Aorta (tissue), 5 donors: Measurements from ENCODE around the gene TMEM179. TPM values are rescaled to one million over a fixed set of nuclear protein-coding genes. Genes with fewer than 3 reads are reported as not detected.
"Not testable (repeated sequence)": the region's sequence is repeated elsewhere in the genome, so short reads cannot be mapped to it uniquely, and the experiment has no call there.

Source experiments
- ATAC-seq: fragments of 200-7000 bp; cut with Tn5 transposase; one replicate; pipeline ENCODE4 v1.9.1; 2022; ENCODE audit warnings: moderate library complexity; ENCODE audit not compliant: low FRiP score
- DNase-seq, 2 donors: peaks; one replicate each; pipeline ENCODE4 v3.0.0-alpha.2; 2020
- H3K27ac ChIP-seq, 2 donors: one replicate each; pipeline ENCODE4 v1.5.1; 2013; ENCODE audit warnings: low read length in 2 of 2, mild to moderate bottlenecking in 2 of 2, moderate library complexity in 2 of 2, control low read depth in 1 of 2, inconsistent platforms in 1 of 2, low read depth in 1 of 2
- H3K27me3 ChIP-seq, 2 donors: one replicate each; pipeline ENCODE4 v1.6.1; 2013; ENCODE audit warnings: control low read depth in 1 of 2, low read length in 1 of 2, mild to moderate bottlenecking in 1 of 2, moderate library complexity in 1 of 2; ENCODE audit not compliant: insufficient read depth in 2 of 2, control insufficient read depth in 1 of 2
- H3K36me3 ChIP-seq, 2 donors: one replicate each; pipeline ENCODE4 v1.6.1; 2013; ENCODE audit warnings: control low read depth in 1 of 2, low read length in 1 of 2, mild to moderate bottlenecking in 1 of 2; ENCODE audit not compliant: insufficient read depth in 2 of 2, control insufficient read depth in 1 of 2
- H3K4me1 ChIP-seq, 2 donors: one replicate each; pipeline ENCODE4 v1.6.1; 2013; ENCODE audit warnings: low read length in 2 of 2, control low read depth in 1 of 2, mild to moderate bottlenecking in 1 of 2, moderate library complexity in 1 of 2; ENCODE audit not compliant: insufficient read depth in 2 of 2, control insufficient read depth in 1 of 2
- H3K4me3 ChIP-seq, 2 donors: one replicate each; pipeline ENCODE4 v1.5.1; 2013; ENCODE audit warnings: low read length in 2 of 2, control low read depth in 1 of 2, mild to moderate bottlenecking in 1 of 2
- H3K9me3 ChIP-seq: one replicate; pipeline ENCODE4 v1.6.1; 2013; ENCODE audit warnings: mild to moderate bottlenecking, low read length; ENCODE audit not compliant: control insufficient read depth
- WGBS, 2 donors: extraction: QIAGEN DNeasy Blood & Tissue Kit; methylation state at CpG; one replicate each; pipeline ENCODE4 v1.1.7; 2013; 5-methylcytosine and 5-hydroxymethylcytosine counted together
- intact Hi-C, 2 donors: fragments of 100-400 bp; cut with DNase I; formaldehyde crosslinking; loops; one replicate each; pipeline versions ENCODE4 v1.14.2 to v1.15.0; 2022
- long read RNA-seq, 2 donors: library from polyadenylated mRNA; unstranded; transcript quantifications; one replicate each; pipeline ENCODE4 v2.0.0, GENCODE V29; 2020 to 2021
- polyA plus RNA-seq, 2 donors: library from polyadenylated mRNA; stranded (reverse); fragments of 200-250 nt; gene quantifications; one replicate each; pipeline ENCODE4 v1.2.3, GENCODE V29; 2013
- total RNA-seq, 2 donors: library from RNA; stranded (reverse); fragmentation: NEBNext Ultra II Directional; extraction: Animal tissue kit (Norgen Biotek cat#: 25700); gene quantifications; one replicate each; pipeline ENCODE4 v1.2.1, GENCODE V29; 2021
- donor health status: healthy with polysubstance abuse.
- donor health status: Bipolar disorder and iron deficiency.
- donor health status: DM: no; HTN: no; CAD: no.
- donor health status: DM: no; HTN: no; CAD: no.
- donor health status: DM: yes; HTN: yes; CAD: no.

TMEM179 gene
- total RNA-seq = not detected
- polyA plus RNA-seq = not detected
- long read RNA-seq, donor 1, partial matches to known transcripts = 0 of 1 reads
- long read RNA-seq, donor 1, other reads (novel, unspliced or antisense) = 0 of 1 reads
- long read RNA-seq, donor 2 = 0 reads

DNA sequence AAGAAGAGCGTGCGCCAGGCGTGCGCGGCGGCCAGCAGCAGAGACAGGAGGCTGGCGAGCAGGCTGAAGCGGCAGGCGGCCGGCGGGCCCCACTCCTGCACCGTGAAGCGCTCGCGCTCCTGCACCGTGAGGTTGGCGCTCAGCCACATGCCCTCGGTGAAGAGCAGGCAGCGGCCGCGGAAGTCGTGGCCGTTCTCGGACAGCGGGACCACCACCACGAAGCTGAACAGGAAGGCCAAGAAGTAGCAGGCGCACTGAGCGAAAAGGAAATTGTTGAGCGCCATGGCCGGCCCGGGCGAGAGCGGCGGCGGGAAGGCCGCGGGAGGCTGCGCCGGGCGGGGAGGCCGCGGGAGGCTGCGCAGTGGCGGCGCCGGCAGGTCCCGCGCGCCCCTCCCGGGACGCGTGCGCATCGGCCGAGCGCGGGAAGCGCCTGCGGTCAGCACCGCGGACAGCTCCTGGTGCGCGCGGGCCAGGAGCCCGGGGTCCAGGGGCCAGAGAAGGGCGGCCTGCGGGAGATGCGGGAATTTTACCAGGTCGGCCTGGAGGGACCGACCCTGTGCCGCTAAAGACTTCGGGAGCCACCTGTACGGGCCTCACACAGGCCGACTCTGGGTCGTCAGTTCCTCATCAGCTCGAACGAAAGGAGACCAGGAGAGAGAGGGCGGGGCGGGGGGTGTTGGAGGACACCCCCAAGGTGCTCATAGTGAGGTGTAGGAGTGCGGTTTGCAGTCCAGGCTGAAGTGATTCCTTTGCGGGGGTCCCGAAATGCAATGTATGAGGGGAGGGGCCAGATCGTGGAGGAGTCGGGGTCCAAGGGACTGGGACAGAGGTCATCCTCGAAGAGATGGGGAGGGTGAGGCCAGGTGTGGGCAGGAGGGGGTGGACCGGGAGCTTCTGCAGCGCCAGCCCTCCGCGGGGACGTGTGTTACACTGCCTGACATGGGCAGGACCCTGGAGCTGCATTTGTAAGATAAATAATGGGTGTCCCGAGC, at the start of gene TMEM179:
Gene TMEM179 (minus strand): TSS at position 315 of the 992 bp plus-strand sequence. CDS start 31 bp downstream, at position 284.
- ATAC-seq = no peak
- no peaks in the 10 kb centered on the region for H3K27me3 ChIP-seq
- H3K9me3 ChIP-seq = no peaks in the 10 kb centered on the region
- no peaks in the 10 kb centered on the region for H3K36me3 ChIP-seq
- no peak within 1 kb of the TSS for H3K27ac ChIP-seq
- WGBS, 2 donors = 6 to 7% methylated on average over 62 to 91 of the region's 91 CpGs
- no peaks in the 10 kb centered on the region for H3K4me1 ChIP-seq
- H3K4me3 ChIP-seq = no peak within 1 kb of the TSS
- peak in 1 of 2 donors; percentile 76 for DNase-seq
- intact Hi-C loops = no loop called here

DNA sequence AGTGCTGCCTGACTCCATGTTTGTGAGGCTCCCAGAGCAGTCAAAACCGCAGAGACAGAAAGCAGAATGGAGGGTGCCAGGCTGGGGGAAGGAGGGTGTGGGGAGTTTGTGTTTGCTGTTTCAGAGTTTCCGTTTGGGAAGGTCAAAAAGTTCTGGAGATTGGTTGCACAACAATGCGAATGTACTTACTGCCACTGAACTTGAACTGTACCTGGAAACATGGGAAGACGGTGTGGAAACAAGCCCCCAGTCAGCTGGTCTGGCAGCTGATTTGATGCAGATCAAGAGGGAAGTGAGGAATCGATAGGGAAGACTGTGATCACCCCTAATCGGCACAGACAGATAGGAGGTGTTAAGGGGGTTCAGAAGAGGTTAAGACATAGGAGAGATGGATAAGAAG, 49.5 kb upstream of the TMEM179 start:
- Histone ChIP-seq H3K27ac (no peak overlapping the region), H3K4me3 (no peak overlapping the region), H3K4me1 (no peaks in the 10 kb centered on the region), H3K27me3 (no peaks in the 10 kb centered on the region), H3K36me3 (no peaks in the 10 kb centered on the region), H3K9me3 (no peaks in the 10 kb centered on the region)
- WGBS, 2 donors = 93% methylated on average over 6 of the region's 6 CpGs
- no peak for ATAC-seq
- peak in 1 of 2 donors; percentile 3 for DNase-seq
- intact Hi-C loops = no loop called here

GRCh38 chr14:104653130-104653920, 48.8 kb upstream of the TMEM179 start:
- H3K4me3 ChIP-seq, ATAC-seq, H3K27me3 ChIP-seq, H3K27ac ChIP-seq, intact Hi-C loops, H3K4me1 ChIP-seq, H3K9me3 ChIP-seq, H3K36me3 ChIP-seq: not testable (repeated sequence)
- WGBS, 2 donors = 95 to 98% methylated on average over 40 to 52 of the region's 52 CpGs
- peak in 1 of 2 donors; percentile 21 for DNase-seq

DNA sequence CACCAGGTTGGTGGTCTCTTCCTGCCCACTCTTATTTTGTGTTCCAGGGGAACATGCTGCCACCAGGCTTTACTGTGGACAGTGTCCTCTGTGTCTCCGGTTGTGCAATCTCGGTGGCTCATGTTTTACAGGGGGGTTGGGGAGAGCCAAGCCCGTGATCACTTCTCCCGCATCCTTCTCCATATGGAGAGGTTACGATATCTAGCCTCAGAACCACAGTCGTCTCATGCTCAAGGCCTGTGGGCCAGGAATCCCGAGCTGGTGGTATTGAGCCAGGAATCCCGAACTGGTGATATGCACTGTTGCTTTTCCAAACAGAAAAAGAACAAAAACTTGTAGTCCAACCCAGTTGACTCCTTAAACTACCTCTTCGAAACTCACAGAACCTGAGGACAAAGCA, 47.8 kb upstream of the TMEM179 start:
- 88 to 90% methylated on average over 9 of the region's 9 CpGs for WGBS, 2 donors
- intact Hi-C loops = no loop called here

DNA sequence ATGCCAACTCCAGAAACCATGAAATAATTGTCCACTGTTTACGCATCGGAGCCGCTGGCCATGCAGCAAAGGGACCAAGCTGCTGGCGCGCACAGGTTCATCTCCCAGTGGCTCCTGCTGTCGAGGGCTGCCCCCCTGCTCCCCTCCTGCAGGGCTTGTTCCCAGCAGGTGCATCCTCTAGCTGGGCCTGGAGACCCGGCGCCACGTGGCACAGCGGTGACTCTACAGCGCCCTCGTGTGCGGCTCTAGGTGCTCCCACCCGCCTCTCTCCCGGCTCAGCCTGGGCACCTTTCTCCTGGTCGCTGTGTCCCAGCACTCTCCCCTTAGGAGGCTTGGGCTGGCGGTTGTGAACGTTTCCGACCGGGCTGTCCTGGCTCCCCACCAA, 47.3 kb upstream of the TMEM179 start:
- 85% methylated on average over 20 of the region's 20 CpGs for WGBS, 2 donors
- Histone ChIP-seq H3K36me3 (no peaks in the 10 kb centered on the region), H3K4me1 (no peaks in the 10 kb centered on the region), H3K9me3 (no peaks in the 10 kb centered on the region), H3K27me3 (no peaks in the 10 kb centered on the region), H3K27ac (no peak overlapping the region), H3K4me3 (no peak overlapping the region)
- intact Hi-C loops = loop anchor here in 1 of 2 donors (2.0 kb wide), 1 partner anchor 57 kb away; no protein-coding TSS in a partner anchor
- no peak for ATAC-seq
- DNase-seq = no peak

More for the DNA sequence above, 47.8 kb upstream of the TMEM179 start:
- H3K4me1 ChIP-seq = no peaks in the 10 kb centered on the region
- H3K4me3 ChIP-seq = no peak overlapping the region
- no peaks in the 10 kb centered on the region for H3K36me3 ChIP-seq
- ATAC-seq (no peak), DNase-seq (no peak)
- H3K27ac ChIP-seq = no peak overlapping the region
- H3K9me3 ChIP-seq = no peaks in the 10 kb centered on the region
- no peaks in the 10 kb centered on the region for H3K27me3 ChIP-seq

DNA sequence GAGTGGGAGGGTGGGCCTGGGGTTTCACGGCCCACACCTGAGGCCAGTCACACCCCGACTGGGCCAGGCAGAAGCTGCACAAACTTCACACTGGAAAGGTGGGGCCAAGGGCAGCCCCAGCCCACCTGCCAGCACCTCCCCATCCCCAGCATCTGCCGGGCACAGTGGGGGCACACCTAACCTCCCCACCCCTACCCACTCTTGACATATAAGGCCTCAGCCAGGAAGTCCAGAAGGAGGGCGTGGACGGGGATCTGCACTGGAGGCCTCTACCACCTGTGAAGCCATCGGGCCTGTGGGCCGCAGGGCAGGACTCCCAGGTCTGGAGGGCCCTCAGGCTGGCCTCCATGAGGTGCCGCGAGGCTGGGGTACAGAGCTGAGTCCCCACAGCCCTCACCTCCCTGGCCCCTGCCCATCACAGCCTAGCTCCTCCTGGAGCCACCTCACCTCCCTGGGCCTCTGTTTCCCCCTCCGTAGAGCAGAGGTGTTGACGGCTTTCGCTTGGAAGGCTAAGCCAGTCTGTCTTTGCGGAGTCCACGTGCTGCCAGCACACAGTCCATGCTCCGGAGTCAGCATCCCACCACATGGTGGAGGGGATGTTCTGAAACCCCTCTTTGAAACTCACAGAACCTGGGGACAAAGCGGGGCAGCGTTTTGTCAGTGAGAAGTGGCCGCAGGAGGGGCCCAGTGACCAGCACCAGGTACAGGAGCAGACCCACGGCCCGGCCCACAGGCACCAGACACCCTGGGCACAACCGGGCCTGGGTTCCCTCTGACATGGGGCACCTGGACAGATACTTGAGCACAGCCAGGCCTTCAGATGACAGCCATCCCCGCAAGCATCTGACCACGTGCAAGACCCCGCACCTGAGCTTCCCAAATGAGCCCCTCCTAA, 46.7 kb upstream of the TMEM179 start:
- DNase-seq (peak in 1 of 2 donors; percentile 73), ATAC-seq (peak; percentile 42)
- 87 to 91% methylated on average over 24 of the region's 24 CpGs for WGBS, 2 donors
- intact Hi-C loops = loop anchor here (1.0 to 2.0 kb wide), 2 partner anchors 57 to 58 kb away; no protein-coding TSS in a partner anchor
- no peaks in the 10 kb centered on the region for H3K4me1 ChIP-seq
- no peaks in the 10 kb centered on the region for H3K27me3 ChIP-seq
- H3K36me3 ChIP-seq = no peaks in the 10 kb centered on the region
- H3K9me3 ChIP-seq = no peaks in the 10 kb centered on the region
- H3K4me3 ChIP-seq = no peak overlapping the region
- no peak overlapping the region for H3K27ac ChIP-seq

DNA sequence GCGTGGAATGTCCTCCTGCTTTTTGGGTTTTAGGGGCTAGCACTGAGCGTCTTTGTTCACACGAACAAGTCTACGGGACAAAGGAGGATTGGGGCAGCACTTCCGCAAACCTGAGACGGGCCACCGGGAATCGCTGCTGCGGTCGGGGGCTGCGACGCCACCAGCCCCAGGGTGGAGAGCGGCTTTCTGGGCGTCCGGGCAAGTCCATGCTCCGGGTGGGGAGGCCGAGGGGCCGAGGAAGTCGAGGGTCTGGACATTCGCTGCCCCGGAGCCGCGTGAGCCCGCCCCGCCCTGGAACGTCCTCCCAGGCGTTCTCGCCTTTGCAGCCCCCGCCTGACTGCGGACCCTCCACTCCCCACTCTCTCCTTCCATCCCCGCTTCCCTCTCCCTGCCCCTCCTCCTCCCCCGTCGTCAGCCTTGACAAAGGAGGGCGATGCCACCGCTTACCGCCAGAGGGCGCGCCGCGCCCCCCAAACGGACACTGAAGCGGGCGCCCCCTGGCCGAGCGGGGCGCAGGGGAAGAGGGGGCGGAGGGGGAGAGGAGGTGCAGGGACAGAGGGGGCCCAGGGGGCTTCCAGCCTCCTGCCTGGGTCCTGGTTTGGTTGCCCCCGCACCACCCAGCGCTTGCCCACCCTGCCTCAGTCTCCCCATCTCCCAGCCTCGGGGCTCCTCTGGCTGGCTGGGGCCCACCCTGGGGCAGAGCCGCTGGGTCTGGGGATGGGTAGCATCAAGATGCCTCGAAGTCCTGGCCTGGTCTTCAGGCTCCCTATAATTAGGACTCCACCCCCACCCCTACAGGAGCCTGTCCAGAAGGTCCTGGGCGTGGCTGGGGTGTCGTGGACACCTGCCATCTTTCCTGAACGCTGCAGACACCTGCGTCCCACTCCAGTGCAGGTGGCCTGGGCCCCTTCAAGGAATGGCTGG, 45.7 kb upstream of the TMEM179 start:
- Histone ChIP-seq H3K36me3 (no peaks in the 10 kb centered on the region), H3K4me1 (no peaks in the 10 kb centered on the region), H3K4me3 (no peak overlapping the region), H3K27ac (no peak overlapping the region), H3K9me3 (peaks cover under 1% of the 10 kb centered on the region), H3K27me3 (no peaks in the 10 kb centered on the region)
- DNase-seq (peak; percentile 70 to 90), ATAC-seq (peak; percentile 87)
- WGBS, 2 donors = 8 to 14% methylated on average over 28 to 56 of the region's 56 CpGs
- intact Hi-C loops = loop anchor here (1.0 to 2.0 kb wide), 2 partner anchors 58 kb away; no protein-coding TSS in a partner anchor
